ENCODE results near the gene GPT2.
A peak's percentile ranks its signal among the peaks of the same experiment; 100 is the strongest.

Gene GPT2

GRCh38 chr16:46974352-46974751 lies 90.2 kb downstream of the GPT2 start:
- Histone ChIP-seq H3K4me3 (ENCODE audit: low read depth, low read length) (peak overlapping the region; percentile 97), H3K27me3 (ENCODE audit: insufficient read depth, low read depth, severe bottlenecking) (no peaks in the 10 kb centered on the region), H3K9me3 (ENCODE audit: severe bottlenecking) (no peaks in the 10 kb centered on the region), H3K27ac (peak overlapping the region; percentile 96), H3K36me3 (peaks cover 26% of the 10 kb centered on the region)
- peak; percentile 30 for DNase-seq
- 0 out of 2 replicates have a peak, but pooled peaks have one; percentile 9 for TF ChIP-seq CTCF (IDR thresholded peaks at IDR 0.05; ENCODE audit: low read depth, low read length)

- TF ChIP-seq CTCF (IDR thresholded peaks at IDR 0.05; ENCODE audit: low read depth, low read length): no peak
- H3K36me3 ChIP-seq: peaks cover 18% of the 10 kb centered on the region
- no peak for DNase-seq
Measured at GRCh38 chr16:46975165-46975564, 91.0 kb downstream of the GPT2 start.

GRCh38 chr16:46975908-46976470 lies 91.8 kb downstream of the GPT2 start:
- Histone ChIP-seq H3K36me3 (peaks cover 15% of the 10 kb centered on the region), H3K4me3 (ENCODE audit: low read depth, low read length) (no peak overlapping the region), H3K9me3 (ENCODE audit: severe bottlenecking) (no peaks in the 10 kb centered on the region), H3K27me3 (ENCODE audit: insufficient read depth, low read depth, severe bottlenecking) (no peaks in the 10 kb centered on the region), H3K27ac (no peak overlapping the region)
- no peak for DNase-seq
- no peak for TF ChIP-seq CTCF (IDR thresholded peaks at IDR 0.05; ENCODE audit: low read depth, low read length)

More at GRCh38 chr16:46975165-46975564, 91.0 kb downstream of the GPT2 start:
- Histone ChIP-seq H3K4me3 (ENCODE audit: low read depth, low read length) (no peak overlapping the region), H3K27ac (no peak overlapping the region), H3K27me3 (ENCODE audit: insufficient read depth, low read depth, severe bottlenecking) (no peaks in the 10 kb centered on the region), H3K9me3 (ENCODE audit: severe bottlenecking) (no peaks in the 10 kb centered on the region)

- no peak for DNase-seq
- Histone ChIP-seq H3K4me3 (ENCODE audit: low read depth, low read length) (no peak overlapping the region), H3K9me3 (ENCODE audit: severe bottlenecking) (no peaks in the 10 kb centered on the region), H3K27me3 (ENCODE audit: insufficient read depth, low read depth, severe bottlenecking) (no peaks in the 10 kb centered on the region), H3K36me3 (peaks cover 11% of the 10 kb centered on the region), H3K27ac (no peak overlapping the region)
- TF ChIP-seq CTCF (IDR thresholded peaks at IDR 0.05; ENCODE audit: low read depth, low read length): no peak
Measured at GRCh38 chr16:46976550-46976949, 92.4 kb downstream of the GPT2 start.
